Omental fat pad (tissue), 4 donors: ENCODE results near the gene ATP6AP2. TPM values are rescaled to one million over a fixed set of nuclear protein-coding genes. Genes with fewer than 3 reads are reported as not detected.

Source experiments
- ATAC-seq: fragments of 150-250 bp; one replicate; pipeline ENCODE4 v1.9.1; 2016; ENCODE audit warnings: mild to moderate bottlenecking, moderate library complexity; ENCODE audit not compliant: low FRiP score
- DNase-seq: peaks from one replicate; pipeline ENCODE4 v3.0.0-alpha.2; 2019; ENCODE audit warnings: low spot score
- CTCF ChIP-seq, 3 donors: fragments of 450-650 bp; IDR thresholded peaks; one replicate each; pipeline ENCODE4 v1.5.1; 2016 to 2017; ENCODE audit warnings: antibody characterized with exemption in 3 of 3, mild to moderate bottlenecking in 3 of 3, moderate library complexity in 2 of 3
- total RNA-seq, 4 donors: library from RNA; depleted of rRNA; stranded (reverse); fragments of >200 nt; gene quantifications; one replicate each; pipeline ENCODE4 v1.1.0, GENCODE V29; 2016

Gene ATP6AP2
- total RNA-seq, 4 donors from 2014 or later = 87.8 to 122 (median 100) TPM

DNA sequence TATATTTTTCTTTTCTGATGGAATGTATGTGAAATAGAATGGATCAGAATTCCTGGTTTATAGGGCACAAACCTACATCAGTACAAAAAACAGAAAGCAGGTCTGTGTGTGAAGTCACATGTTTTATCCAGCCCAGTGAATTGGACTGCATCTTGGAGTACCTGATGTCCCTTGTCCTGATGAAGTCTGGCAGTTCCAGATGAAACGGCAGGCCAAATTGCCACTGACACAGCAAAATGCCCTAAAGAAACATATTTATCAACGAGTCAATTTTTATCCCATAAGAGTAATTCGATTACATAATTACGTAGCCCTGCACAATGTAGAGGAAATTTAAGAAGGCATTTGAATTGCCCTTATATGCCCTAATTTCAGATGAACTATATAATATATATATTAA, 37.8 kb upstream of the ATP6AP2 start:
- ATAC-seq = no peak
- DNase-seq = no peak
- TF ChIP-seq CTCF (IDR thresholded peaks at IDR 0.05) = no peak

DNA sequence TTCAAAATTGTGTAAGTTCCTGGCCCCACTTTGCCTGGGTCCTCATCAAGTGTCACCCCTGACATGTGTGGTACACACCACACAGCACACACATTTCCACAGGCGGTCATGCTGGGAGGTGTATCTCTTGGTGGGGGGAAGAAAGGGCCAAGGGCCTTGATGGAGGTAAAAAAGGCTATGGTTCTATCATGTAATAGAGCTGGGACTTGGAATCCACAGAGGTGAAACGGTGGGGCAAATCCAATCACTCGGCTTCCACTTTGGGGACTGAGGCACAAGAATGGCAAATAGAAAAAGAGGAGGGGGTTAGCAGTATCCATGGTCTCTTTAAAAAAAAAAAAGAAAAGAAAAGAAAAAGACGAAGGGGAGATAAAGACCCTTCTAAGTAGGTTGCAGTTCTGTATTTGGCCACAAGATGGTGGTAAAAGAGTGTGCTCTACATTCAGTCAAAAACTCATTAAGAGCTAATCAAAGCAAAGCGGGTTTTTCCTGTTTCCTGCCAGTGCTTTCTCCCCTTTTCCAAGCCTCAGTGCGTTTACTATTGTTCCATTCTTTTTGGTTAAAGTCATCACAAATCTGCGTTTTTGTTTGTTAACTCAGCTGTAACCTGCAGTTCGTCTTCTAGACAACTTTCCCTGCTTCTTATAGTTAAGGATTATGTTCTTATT, 37.0 kb upstream of the ATP6AP2 start:
- ATAC-seq (no peak), DNase-seq (no peak)
- TF ChIP-seq CTCF (IDR thresholded peaks at IDR 0.05) = peak in 1 of 3 donors; percentile 42

DNA sequence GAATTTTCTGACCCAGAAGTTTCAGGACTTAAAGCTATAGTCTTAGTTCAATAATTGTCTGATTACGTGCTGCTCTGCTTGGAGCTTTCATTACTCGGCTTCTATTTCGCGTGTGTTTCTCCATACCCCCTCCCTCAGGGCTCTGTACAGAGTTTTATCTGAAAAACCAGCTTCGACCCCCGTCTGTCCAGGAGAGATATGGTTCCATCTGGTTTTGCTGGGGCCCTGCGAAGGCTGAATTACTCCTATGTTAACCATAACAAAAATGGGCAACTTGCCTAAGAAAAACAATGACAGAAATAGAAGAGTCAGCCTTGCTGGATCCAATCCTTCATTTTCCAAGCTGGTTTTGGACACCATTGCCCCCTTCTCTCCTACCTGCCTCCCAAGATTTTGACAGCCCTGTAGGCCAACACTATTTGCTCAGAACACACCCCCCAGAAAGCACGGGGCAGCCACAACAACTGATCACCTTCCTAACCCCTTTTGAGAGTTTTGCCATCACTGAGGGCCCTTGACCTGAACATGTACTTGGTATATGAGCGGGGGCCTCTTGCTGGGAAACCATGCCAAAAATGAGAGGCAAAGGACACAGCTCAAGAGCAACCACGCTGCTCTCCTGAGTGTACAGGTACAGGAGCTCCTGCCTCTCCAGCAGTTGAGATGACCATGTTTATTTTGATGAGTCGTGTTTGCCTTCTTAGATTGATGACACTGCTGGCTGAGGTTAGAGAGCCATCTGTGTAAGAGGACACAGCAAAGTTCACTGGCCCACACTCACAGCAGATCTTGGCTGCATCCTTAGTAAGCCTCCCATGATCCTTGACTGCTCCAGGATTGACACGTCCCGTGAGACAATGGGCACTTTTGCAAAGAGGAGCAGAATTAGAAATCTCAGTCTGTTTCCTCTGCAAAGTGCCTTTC, 36.2 kb upstream of the ATP6AP2 start:
- no peak for ATAC-seq
- no peak for TF ChIP-seq CTCF (IDR thresholded peaks at IDR 0.05)
- no peak for DNase-seq

- no peak for TF ChIP-seq CTCF (IDR thresholded peaks at IDR 0.05)
- ATAC-seq = no peak
- no peak for DNase-seq
These were observed 33.9 kb upstream of the ATP6AP2 start for GRCh38 chrX:40546870-40547269.

DNA sequence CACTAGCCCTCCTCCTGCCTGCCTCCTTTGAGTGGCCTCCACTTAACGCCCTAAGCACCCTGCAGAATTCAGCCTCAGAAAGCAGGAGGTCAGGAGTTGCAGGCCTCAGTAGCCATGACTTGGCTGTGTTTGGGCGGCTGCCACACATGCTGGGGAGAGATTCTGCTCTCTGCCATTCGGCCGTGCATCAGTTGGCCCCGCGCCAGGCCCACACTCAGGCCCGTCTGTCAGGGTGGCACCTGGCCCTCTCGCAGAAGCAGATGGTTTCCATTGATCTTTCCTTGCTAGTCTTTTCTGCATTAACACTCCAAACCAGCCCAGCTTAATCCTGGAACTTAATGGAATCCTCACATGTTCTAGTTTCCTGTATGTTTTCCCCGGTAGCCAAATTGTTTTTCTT, 30.7 kb upstream of the ATP6AP2 start:
- ATAC-seq (no peak), DNase-seq (no peak)
- TF ChIP-seq CTCF (IDR thresholded peaks at IDR 0.05) = no peak

DNA sequence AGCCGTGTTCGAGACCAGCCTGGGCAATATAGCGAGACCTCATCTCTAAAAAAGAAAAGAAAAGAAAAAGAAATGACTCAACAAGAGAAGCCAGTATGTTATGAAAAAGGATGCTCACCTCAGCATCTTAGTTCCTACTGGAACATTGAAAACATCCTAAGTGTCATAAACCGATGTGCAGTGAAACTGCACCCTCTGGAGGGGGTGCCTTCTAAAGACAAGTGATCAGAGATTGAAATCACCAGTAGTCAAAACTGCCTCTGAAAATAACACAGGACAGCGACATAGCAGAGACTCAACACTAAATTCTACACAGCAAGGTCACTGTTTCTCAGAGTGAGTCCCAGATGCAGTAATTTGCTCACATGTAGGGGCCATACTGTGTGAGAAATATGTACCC, 28.0 kb upstream of the ATP6AP2 start:
- ATAC-seq = no peak
- no peak for DNase-seq
- TF ChIP-seq CTCF (IDR thresholded peaks at IDR 0.05) = no peak
